Epidermal melanocyte (primary cell): ENCODE results near the gene CELA3B.
"Not testable (repeated sequence)": the region's sequence is repeated elsewhere in the genome, so short reads cannot be mapped to it uniquely, and the experiment has no call there.

Experiments used
- DNase-seq: peaks from one replicate; pipeline ENCODE4 v3.0.0; 2011; ENCODE audit warnings: low spot score; ENCODE audit not compliant: insufficient read length

Gene CELA3B, protein sequence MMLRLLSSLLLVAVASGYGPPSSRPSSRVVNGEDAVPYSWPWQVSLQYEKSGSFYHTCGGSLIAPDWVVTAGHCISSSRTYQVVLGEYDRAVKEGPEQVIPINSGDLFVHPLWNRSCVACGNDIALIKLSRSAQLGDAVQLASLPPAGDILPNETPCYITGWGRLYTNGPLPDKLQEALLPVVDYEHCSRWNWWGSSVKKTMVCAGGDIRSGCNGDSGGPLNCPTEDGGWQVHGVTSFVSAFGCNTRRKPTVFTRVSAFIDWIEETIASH

DNA sequence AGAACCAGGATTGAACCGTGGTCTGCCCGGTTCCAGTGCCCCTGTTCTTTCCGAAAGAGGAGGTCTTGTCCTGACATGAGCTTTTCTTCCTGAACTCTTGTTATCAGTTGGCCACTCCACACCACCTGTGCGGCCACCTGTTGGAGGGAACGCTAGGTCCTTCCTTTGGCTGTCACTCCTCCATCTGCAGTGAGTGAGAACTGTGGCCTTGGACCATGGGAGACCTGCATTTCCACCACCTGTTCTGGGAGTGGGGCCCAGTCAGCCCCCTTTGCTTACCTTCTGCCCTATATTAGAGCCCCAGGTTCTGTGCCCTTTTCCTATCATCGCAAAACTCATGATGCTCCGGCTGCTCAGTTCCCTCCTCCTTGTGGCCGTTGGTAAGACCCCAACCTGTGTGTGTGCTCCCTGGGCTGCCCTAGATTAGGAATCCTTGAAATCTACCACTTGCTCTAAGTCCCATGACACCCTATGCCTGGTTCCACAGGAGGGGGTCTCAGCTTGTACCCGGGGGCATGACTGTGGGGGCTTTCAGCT, at the start of gene CELA3B:
CELA3B (plus strand) TSS at position 320 of the 537 bp plus-strand sequence; CDS start at position 338, 18 bp downstream.
- DNase-seq, result not testable (repeated sequence)

- no peak for DNase-seq
These were observed 49.1 kb upstream of the CELA3B start for GRCh38 chr1:21927533-21928237.

- no peak for DNase-seq
These were observed 46.7 kb upstream of the CELA3B start for GRCh38 chr1:21930080-21930571.

- no peak for DNase-seq
These were observed 46.1 kb upstream of the CELA3B start for GRCh38 chr1:21930629-21931170.

- peak; percentile 67 for DNase-seq
These were observed 45.4 kb upstream of the CELA3B start for GRCh38 chr1:21931171-21932093.

- DNase-seq, result no peak
These were observed 44.7 kb upstream of the CELA3B start for GRCh38 chr1:21932127-21932526.

GRCh38 chr1:21933397-21934248, 43.2 kb upstream of the CELA3B start:
- DNase-seq, result no peak

DNA sequence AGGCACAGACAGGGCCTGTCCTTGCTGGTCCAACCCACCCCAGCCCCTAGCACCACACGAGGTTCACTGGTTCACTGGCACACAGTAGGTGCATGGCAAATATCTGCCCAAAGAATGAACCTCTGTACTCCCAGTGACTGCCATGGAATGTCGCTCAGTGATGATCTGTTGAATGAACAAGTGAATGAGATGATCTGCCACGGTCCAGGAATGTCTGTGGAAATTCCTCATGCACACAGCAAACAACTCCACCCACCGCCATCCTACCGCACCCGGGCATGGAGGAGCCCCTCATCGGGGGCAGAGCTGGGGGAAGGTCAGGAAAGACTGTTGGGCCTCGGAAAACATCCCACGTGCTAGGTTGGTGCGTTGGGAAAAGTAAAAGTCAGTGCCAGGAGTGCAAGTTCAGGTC, 41.4 kb upstream of the CELA3B start:
- DNase-seq, result no peak

- no peak for DNase-seq
These were observed 40.9 kb upstream of the CELA3B start for GRCh38 chr1:21935891-21936365.

DNA sequence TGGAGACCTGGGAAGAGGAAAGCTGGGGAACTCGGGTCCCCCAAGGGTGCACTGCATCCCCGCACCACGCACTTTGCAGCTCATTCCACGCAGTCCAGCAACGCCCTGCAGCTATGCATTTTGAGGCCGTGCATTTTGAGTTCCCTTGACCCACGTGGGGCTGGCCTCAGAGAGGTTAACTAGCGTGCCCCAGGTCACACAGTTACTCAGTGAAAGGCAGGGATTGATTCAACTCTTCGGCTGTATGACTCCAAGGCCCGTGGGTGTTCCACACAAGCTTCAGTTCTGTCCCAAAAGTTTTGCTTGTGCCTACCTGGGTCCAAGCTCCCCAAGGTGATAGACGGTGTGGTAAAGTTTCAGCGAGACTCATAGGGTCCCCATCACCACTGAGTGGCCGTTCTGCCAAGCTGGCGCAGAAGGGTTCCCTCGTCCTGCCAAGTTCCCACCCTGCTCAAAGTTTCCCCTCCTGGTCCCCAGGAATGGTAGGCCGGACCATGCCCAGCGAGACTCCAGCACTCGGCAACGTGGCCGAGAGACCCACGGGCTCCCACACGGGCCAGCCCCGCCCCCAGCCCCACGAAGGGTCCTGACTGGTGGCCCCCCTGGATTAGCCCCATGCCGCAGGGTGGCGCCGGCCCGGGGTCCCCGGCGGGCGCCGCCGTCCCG, 40.3 kb upstream of the CELA3B start:
- no peak for DNase-seq

- no peak for DNase-seq
These were observed 39.8 kb upstream of the CELA3B start, which contains the start of gene HSPG2 for GRCh38 chr1:21937034-21937371. TSS of gene HSPG2 (minus strand) at chr1:21937310. CDS start at chr1:21937217, 93 bp downstream.

DNA sequence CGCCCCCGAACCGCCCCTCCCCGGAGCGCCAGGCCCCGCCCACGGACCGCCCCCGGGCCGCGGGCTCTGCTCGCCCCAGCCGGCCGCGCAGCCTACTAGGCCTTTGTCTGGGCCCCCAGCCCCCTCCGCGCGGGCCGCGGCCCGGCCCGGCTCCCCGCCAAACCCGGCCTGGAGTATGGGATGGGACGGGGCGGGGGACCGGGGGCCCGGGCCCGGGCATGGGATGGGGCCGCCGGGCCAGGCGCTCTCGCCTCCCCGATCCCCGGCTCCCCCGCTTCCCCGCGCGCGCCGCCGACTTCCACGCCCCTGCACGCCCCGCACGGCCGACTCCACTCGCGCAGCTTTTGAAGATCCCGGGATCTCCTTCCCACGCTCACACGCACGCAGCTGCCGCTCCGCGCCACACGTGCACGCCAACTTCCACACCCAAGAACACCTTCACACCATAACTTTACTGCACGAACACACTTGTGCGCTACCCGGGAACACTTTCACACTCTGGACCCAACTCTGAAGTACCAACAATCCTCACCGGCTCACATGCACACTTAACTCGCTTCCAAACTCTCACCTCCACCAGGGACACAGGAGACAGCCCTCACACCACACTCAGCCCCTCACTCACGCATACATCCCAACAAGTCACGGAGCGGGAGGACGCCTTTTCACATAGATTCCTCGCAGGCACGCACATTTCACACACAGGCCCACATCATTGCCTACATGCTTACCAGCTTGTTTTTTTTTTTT, 39.3 kb upstream of the CELA3B start:
- peak; percentile 42 for DNase-seq

DNA sequence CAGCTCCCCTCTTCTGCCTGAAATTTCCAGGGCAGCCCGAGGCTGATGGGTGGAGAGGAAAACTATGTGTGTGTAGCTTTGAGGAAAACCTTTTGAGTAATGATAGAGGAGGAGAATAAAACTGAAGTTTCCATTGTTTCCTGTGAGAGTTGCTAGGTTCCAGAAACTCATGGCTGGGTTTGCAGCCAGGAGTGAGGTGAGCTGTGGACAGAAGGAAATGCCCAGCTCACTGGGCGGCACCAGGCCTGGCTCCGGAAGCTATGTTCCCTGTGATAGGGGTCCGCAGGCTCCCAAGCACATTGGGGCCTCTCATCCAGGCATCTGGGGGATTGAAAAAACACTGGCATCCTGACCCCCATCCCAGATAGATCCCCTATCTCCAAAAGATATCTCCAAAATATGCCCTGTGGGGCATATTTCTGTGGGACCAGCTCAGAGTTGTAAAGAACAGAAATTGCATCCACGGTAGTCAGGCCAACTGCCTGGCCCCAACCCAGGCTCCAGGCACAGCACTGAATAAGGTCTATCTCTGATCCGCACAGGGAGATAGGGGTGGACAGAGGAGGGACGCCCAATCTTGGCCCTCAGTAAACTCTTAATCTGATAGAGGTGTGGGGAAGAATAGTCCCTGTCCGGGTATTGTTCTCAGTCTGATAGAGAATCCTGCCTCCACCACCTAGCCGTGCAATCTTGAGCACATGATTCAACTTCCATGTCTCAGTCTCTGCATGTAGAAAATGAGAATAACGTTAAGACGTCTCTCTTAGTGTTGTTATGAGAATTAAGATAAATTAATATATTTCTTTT, 37.9 kb upstream of the CELA3B start:
- DNase-seq, result no peak

DNA sequence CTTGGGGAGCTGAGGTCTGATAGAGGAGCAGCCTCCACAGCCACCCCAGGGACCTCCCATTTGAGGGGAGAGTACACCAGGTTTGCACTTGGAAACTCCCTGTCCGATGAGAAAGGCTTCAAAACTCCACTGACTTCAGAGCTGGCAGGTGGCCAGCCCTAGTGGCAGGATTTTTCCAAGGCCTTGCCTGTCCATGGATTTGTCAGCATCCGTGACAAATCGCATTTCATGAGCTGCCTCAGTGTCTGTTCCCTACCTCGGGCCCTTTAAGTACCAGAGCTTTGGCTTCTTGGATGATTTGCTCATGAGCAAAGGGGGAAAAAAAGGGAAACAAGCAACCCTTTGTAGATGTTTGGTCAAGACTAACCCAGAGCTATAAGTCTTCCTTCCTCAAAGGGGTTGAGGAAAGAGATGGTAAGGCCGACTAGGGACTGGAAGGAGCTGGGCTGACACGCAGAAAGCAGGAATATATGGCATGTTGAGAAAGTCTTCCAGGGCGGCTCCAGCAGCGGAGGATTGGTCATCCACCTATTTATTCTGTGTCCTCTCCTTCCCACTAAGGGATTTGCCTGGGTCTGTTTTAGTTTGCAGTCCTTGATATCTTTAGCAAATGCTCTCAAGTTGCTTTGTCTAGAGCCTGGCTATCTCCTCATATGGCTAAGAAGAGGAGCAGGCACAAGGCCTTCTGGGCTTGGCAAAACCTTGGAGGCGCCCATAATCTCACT, 37.0 kb upstream of the CELA3B start:
- peak; percentile 89 for DNase-seq

GRCh38 chr1:21940492-21940891, 36.3 kb upstream of the CELA3B start:
- DNase-seq, result no peak

DNA sequence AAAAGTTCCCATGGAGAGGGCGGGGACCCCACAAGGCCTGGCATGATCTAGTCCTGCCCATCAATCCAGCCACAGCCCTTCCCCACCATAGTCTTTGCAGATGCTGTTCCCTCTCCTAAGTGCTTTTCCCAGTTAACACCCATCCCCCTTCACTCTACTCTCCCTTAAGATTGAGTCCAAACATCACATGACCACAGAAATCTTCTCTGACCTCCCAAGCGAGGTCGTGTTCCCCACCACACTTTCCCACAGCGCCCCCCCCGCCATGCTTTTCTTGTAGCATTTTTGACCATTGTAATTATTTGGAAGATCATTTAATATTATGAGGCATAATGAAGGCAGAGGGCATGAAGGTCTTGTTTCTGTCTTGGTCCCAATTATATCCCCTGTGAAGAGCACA, 35.5 kb upstream of the CELA3B start:
- DNase-seq, result no peak

- no peak for DNase-seq
These were observed 34.4 kb upstream of the CELA3B start for GRCh38 chr1:21942464-21942863.
